GM21390 (cell line): Measurements from ENCODE around the gene SLC12A2.

Experiments
- ATAC-seq: cut with Tn5 transposase; IDR thresholded peaks from one replicate; pipeline ENCODE4 v1.9.1; 2021; ENCODE audit not compliant: unreplicated experiment

SLC12A2 gene

GRCh38 chr5:128097224-128097623 is 13.7 kb downstream of the SLC12A2 start:
- no peak for ATAC-seq

- ATAC-seq, result no peak
Observed at GRCh38 chr5:128097781-128098180, 14.2 kb downstream of the SLC12A2 start.

- no peak for ATAC-seq
Observed at GRCh38 chr5:128099944-128100343, 16.4 kb downstream of the SLC12A2 start.

GRCh38 chr5:128100860-128101557 is 17.4 kb downstream of the SLC12A2 start:
- no peak for ATAC-seq

- ATAC-seq, result no peak
Observed at GRCh38 chr5:128101676-128102075, 18.1 kb downstream of the SLC12A2 start.

GRCh38 chr5:128105203-128105602 is 21.6 kb downstream of the SLC12A2 start:
- no peak for ATAC-seq

- ATAC-seq, result no peak
Observed at GRCh38 chr5:128109138-128109537, 25.6 kb downstream of the SLC12A2 start.

GRCh38 chr5:128109766-128110165 is 26.2 kb downstream of the SLC12A2 start:
- ATAC-seq, result no peak

- ATAC-seq, result no peak
Observed at GRCh38 chr5:128111818-128112448, 28.4 kb downstream of the SLC12A2 start.

- no peak for ATAC-seq
Observed at GRCh38 chr5:128116445-128116844, 32.9 kb downstream of the SLC12A2 start.

- ATAC-seq, result no peak
Observed at GRCh38 chr5:128118214-128118613, 34.6 kb downstream of the SLC12A2 start.

- ATAC-seq, result no peak
Observed at GRCh38 chr5:128121651-128122050, 38.1 kb downstream of the SLC12A2 start.

GRCh38 chr5:128123936-128124335 is 40.4 kb downstream of the SLC12A2 start:
- ATAC-seq, result no peak

GRCh38 chr5:128126241-128126640 is 42.7 kb downstream of the SLC12A2 start:
- ATAC-seq, result no peak

GRCh38 chr5:128132499-128132898 is 48.9 kb downstream of the SLC12A2 start:
- ATAC-seq, result no peak

- ATAC-seq, result no peak
Observed at GRCh38 chr5:128135286-128135685, 51.7 kb downstream of the SLC12A2 start.

GRCh38 chr5:128143911-128144310 is 60.3 kb downstream of the SLC12A2 start:
- ATAC-seq, result no peak

GRCh38 chr5:128144491-128144890 is 60.9 kb downstream of the SLC12A2 start:
- no peak for ATAC-seq

GRCh38 chr5:128146671-128147070 is 63.1 kb downstream of the SLC12A2 start:
- no peak for ATAC-seq

GRCh38 chr5:128154943-128155342 is 71.4 kb downstream of the SLC12A2 start:
- no peak for ATAC-seq

GRCh38 chr5:128155776-128156175 is 72.2 kb downstream of the SLC12A2 start:
- no peak for ATAC-seq

GRCh38 chr5:128156521-128156920 is 73.0 kb downstream of the SLC12A2 start:
- ATAC-seq, result no peak

- ATAC-seq, result no peak
Observed at GRCh38 chr5:128158342-128158741, 74.8 kb downstream of the SLC12A2 start.
